ENCODE results near the gene SLC27A5. TPM values are rescaled to one million over a fixed set of nuclear protein-coding genes. Genes with fewer than 3 reads are reported as not detected.

The SLC27A5 gene
- total RNA-seq, 1 donor from 2014 or later = 4.7 TPM

- no peak for TF ChIP-seq CTCF (IDR thresholded peaks at IDR 0.05)
- H3K4me1 ChIP-seq = peaks cover 34% of the 10 kb centered on the region
- peaks cover 55% of the 10 kb centered on the region for H3K36me3 ChIP-seq
- peak within 1 kb of the TSS; percentile 94 for H3K27ac ChIP-seq
- ATAC-seq (peak; percentile 60), DNase-seq (peak; percentile 99)
- H3K27me3 ChIP-seq = no peaks in the 10 kb centered on the region
- H3K9me3 ChIP-seq = no peaks in the 10 kb centered on the region
- intact Hi-C loops (cut with DNase I) = no loop called here
- H3K4me3 ChIP-seq = peak within 1 kb of the TSS; percentile 87
Measured at GRCh38 chr19:58554494-58555368, 42.9 kb upstream of the SLC27A5 start, which contains the start of gene CHMP2A. Gene CHMP2A (minus strand): TSS chr19:58555105. CDS start chr19:58554212, 893 bp downstream.

GRCh38 chr19:58553799-58554493, 42.2 kb upstream of the SLC27A5 start:
- H3K4me3 ChIP-seq = peak overlapping the region; percentile 87
- ATAC-seq (no peak), DNase-seq (no peak)
- no peaks in the 10 kb centered on the region for H3K9me3 ChIP-seq
- no peaks in the 10 kb centered on the region for H3K27me3 ChIP-seq
- no peak for TF ChIP-seq CTCF (IDR thresholded peaks at IDR 0.05)
- peaks cover 63% of the 10 kb centered on the region for H3K36me3 ChIP-seq
- peaks cover 32% of the 10 kb centered on the region for H3K4me1 ChIP-seq
- peak overlapping the region; percentile 94 for H3K27ac ChIP-seq
- intact Hi-C loops (cut with DNase I) = no loop called here

GRCh38 chr19:58552655-58553054, 40.9 kb upstream of the SLC27A5 start:
- Histone ChIP-seq H3K27me3 (no peaks in the 10 kb centered on the region), H3K9me3 (no peaks in the 10 kb centered on the region), H3K36me3 (peaks cover 76% of the 10 kb centered on the region), H3K4me1 (peaks cover 32% of the 10 kb centered on the region), H3K4me3 (no peak overlapping the region), H3K27ac (no peak overlapping the region)
- DNase-seq (no peak), ATAC-seq (no peak)
- intact Hi-C loops (cut with DNase I) = no loop called here
- no peak for TF ChIP-seq CTCF (IDR thresholded peaks at IDR 0.05)

- ATAC-seq (no peak), DNase-seq (no peak)
- TF ChIP-seq CTCF (IDR thresholded peaks at IDR 0.05) = no peak
- Histone ChIP-seq H3K27me3 (no peaks in the 10 kb centered on the region), H3K27ac (no peak overlapping the region), H3K36me3 (peaks cover 81% of the 10 kb centered on the region), H3K9me3 (no peaks in the 10 kb centered on the region), H3K4me1 (peaks cover 28% of the 10 kb centered on the region), H3K4me3 (no peak overlapping the region)
- intact Hi-C loops (cut with DNase I) = no loop called here
Measured at GRCh38 chr19:58551577-58552471, 40.0 kb upstream of the SLC27A5 start.

- peaks cover 27% of the 10 kb centered on the region for H3K4me1 ChIP-seq
- intact Hi-C loops (cut with DNase I) = no loop called here
- H3K36me3 ChIP-seq = peaks cover 78% of the 10 kb centered on the region
- no peak overlapping the region for H3K4me3 ChIP-seq
- TF ChIP-seq CTCF (IDR thresholded peaks at IDR 0.05) = no peak
- no peaks in the 10 kb centered on the region for H3K27me3 ChIP-seq
- DNase-seq (no peak), ATAC-seq (no peak)
- no peaks in the 10 kb centered on the region for H3K9me3 ChIP-seq
- no peak overlapping the region for H3K27ac ChIP-seq
Measured at GRCh38 chr19:58551123-58551497, 39.3 kb upstream of the SLC27A5 start.

Measured in upper lobe of right lung (tissue), 1 donor.